Neural progenitor cell (in vitro differentiated cells): ENCODE measurements around the gene CREM. TPM values are rescaled to one million over a fixed set of nuclear protein-coding genes. Genes with fewer than 3 reads are reported as not detected.

Experiments
- DNase-seq: peaks from one replicate; pipeline ENCODE4 v3.0.0-alpha.2; 2016; ENCODE audit warnings: low spot score
- H2AFZ ChIP-seq: fragments of 200-600 bp; sonication (generic); replicated peaks from 2 replicates; pipeline ENCODE4 v1.6.1; 2016; ENCODE audit warnings: antibody characterized with exemption
- H3F3A ChIP-seq: fragments of 200-600 bp; sonication (generic); 2 replicates; pipeline ENCODE4 v1.6.1; 2016; ENCODE audit warnings: antibody characterized with exemption, low read depth
- H3K27ac ChIP-seq: fragments of 200-600 bp; sonication (generic); 2 replicates; pipeline ENCODE4 v1.5.1; 2016; ENCODE audit warnings: mild to moderate bottlenecking
- H3K27me3 ChIP-seq: fragments of 200-600 bp; sonication (generic); 2 replicates; pipeline ENCODE4 v1.6.1; 2016; ENCODE audit warnings: mild to moderate bottlenecking, moderate library complexity
- H3K36me3 ChIP-seq: fragments of 200-600 bp; sonication (generic); 2 replicates; pipeline ENCODE4 v1.5.1; 2016
- H3K4me1 ChIP-seq: fragments of 200-600 bp; sonication (generic); 2 replicates; pipeline ENCODE4 v1.6.1; 2016; ENCODE audit warnings: mixed run types
- H3K4me2 ChIP-seq: fragments of 200-600 bp; sonication (generic); 2 replicates; pipeline ENCODE4 v1.6.1; 2016
- H3K4me3 ChIP-seq: fragments of 200-600 bp; sonication (generic); 2 replicates; pipeline ENCODE4 v1.5.1; 2016
- H3K79me2 ChIP-seq: fragments of 200-600 bp; sonication (generic); 2 replicates; pipeline ENCODE4 v1.6.1; 2016; ENCODE audit warnings: low read depth
- H3K9ac ChIP-seq: fragments of 200-600 bp; sonication (generic); 2 replicates; pipeline ENCODE4 v1.6.1; 2016
- H3K9me3 ChIP-seq: fragments of 200-600 bp; sonication (generic); 2 replicates; pipeline ENCODE4 v1.5.1; 2016; ENCODE audit warnings: low read depth
- H4K20me1 ChIP-seq: fragments of 200-600 bp; sonication (generic); 2 replicates; pipeline ENCODE4 v1.6.1; 2016; ENCODE audit warnings: low read depth
- H3K27ac Mint-ChIP-seq: 3 replicates; pipeline ENCODE4 v1.8.0; 2021; ENCODE audit warnings: mixed read lengths
- H3K27me3 Mint-ChIP-seq: 2 replicates; pipeline ENCODE4 v1.8.0; 2022; ENCODE audit warnings: low read depth, mild to moderate bottlenecking, inconsistent platforms, moderate library complexity, mixed read lengths; ENCODE audit not compliant: insufficient read depth
- H3K36me3 Mint-ChIP-seq: 3 replicates; pipeline ENCODE4 v1.8.0; 2021; ENCODE audit warnings: mixed read lengths
- H3K4me1 Mint-ChIP-seq: 3 replicates; pipeline ENCODE4 v1.8.0; 2021; ENCODE audit warnings: mixed read lengths
- H3K4me3 Mint-ChIP-seq: 3 replicates; pipeline ENCODE4 v1.8.0; 2021; ENCODE audit warnings: mild to moderate bottlenecking, moderate library complexity, mixed read lengths
- H3K9me3 Mint-ChIP-seq: 3 replicates; pipeline ENCODE4 v1.8.0; 2020; ENCODE audit warnings: mixed read lengths
- EZH2 ChIP-seq: fragments of 200-600 bp; sonication (generic); IDR thresholded peaks from 2 replicates; pipeline ENCODE4 v1.6.1; 2017; ENCODE audit warnings: antibody characterized with exemption, mild to moderate bottlenecking, moderate library complexity
- EZH2phosphoT487 ChIP-seq: fragments of 200-600 bp; sonication (generic); IDR thresholded peaks from 2 replicates; pipeline ENCODE4 v1.6.1; 2017; ENCODE audit warnings: antibody characterized with exemption
- total RNA-seq: library from RNA; depleted of rRNA; stranded (reverse); fragments of >200 nt; gene quantifications from 2 replicates; pipeline ENCODE4 v1.2.3, GENCODE V29; 2015; ENCODE audit warnings: low replicate concordance
- TF ChIP-seq, protein P1 (sequence below): fragments of 200-600 bp; sonication (generic); IDR thresholded peaks from 2 replicates; pipeline ENCODE4 v1.5.1; 2017; ENCODE audit warnings: antibody characterized with exemption, mild to moderate bottlenecking

CREM gene
- total RNA-seq, 1 donor from 2014 or later = 74.2 TPM

DNA sequence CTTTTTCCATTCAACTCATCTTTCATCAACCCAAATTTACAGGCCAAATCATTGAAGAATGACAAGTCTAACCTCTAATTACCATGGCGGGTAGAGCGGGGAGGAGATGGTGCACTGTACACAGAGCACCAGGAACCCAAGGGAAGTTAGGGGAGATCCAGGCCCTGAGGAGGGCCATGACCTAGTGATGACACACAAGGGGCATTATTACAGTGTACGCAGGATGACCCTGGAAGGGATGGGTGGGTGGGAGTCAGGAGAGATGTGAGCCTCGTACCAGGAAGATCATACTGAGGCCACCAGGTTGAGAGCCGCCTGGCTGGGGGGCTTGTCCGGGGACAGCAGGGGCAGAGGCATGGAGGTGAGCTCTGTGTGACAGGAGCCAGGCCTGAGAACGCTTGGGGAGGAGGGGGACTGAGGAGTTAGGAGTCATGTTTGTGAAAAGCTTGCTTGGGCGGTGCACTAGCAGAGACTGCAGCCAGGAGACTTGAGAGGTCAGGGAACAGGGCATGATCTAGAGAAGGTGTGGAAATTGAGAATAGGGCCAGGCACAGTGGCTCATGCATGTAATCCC lies 120.2 kb downstream of the CREM start:
- no peaks in the 10 kb centered on the region for H3K36me3 ChIP-seq
- H3K79me2 ChIP-seq = no peaks in the 10 kb centered on the region
- H3K9me3 Mint-ChIP-seq = no peaks in the 10 kb centered on the region
- TF ChIP-seq EZH2phosphoT487 (no peak), EZH2 (no peak)
- TF ChIP-seq, protein P1, sequence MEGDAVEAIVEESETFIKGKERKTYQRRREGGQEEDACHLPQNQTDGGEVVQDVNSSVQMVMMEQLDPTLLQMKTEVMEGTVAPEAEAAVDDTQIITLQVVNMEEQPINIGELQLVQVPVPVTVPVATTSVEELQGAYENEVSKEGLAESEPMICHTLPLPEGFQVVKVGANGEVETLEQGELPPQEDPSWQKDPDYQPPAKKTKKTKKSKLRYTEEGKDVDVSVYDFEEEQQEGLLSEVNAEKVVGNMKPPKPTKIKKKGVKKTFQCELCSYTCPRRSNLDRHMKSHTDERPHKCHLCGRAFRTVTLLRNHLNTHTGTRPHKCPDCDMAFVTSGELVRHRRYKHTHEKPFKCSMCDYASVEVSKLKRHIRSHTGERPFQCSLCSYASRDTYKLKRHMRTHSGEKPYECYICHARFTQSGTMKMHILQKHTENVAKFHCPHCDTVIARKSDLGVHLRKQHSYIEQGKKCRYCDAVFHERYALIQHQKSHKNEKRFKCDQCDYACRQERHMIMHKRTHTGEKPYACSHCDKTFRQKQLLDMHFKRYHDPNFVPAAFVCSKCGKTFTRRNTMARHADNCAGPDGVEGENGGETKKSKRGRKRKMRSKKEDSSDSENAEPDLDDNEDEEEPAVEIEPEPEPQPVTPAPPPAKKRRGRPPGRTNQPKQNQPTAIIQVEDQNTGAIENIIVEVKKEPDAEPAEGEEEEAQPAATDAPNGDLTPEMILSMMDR = no peak
- H3K4me1 ChIP-seq = no peaks in the 10 kb centered on the region
- H3K27me3 ChIP-seq = no peaks in the 10 kb centered on the region
- H2AFZ ChIP-seq = no peak overlapping the region
- H4K20me1 ChIP-seq = no peaks in the 10 kb centered on the region
- H3F3A ChIP-seq = no peaks in the 10 kb centered on the region
- no peaks in the 10 kb centered on the region for H3K9me3 ChIP-seq
- peaks cover 2% of the 10 kb centered on the region for H3K27me3 Mint-ChIP-seq
- H3K27ac ChIP-seq = no peak overlapping the region
- no peak overlapping the region for H3K4me2 ChIP-seq
- H3K36me3 Mint-ChIP-seq = no peaks in the 10 kb centered on the region
- no peak overlapping the region for H3K4me3 Mint-ChIP-seq
- H3K4me1 Mint-ChIP-seq = no peaks in the 10 kb centered on the region
- no peak overlapping the region for H3K4me3 ChIP-seq
- H3K27ac Mint-ChIP-seq = no peak overlapping the region
- DNase-seq = no peak
- no peak overlapping the region for H3K9ac ChIP-seq

DNA sequence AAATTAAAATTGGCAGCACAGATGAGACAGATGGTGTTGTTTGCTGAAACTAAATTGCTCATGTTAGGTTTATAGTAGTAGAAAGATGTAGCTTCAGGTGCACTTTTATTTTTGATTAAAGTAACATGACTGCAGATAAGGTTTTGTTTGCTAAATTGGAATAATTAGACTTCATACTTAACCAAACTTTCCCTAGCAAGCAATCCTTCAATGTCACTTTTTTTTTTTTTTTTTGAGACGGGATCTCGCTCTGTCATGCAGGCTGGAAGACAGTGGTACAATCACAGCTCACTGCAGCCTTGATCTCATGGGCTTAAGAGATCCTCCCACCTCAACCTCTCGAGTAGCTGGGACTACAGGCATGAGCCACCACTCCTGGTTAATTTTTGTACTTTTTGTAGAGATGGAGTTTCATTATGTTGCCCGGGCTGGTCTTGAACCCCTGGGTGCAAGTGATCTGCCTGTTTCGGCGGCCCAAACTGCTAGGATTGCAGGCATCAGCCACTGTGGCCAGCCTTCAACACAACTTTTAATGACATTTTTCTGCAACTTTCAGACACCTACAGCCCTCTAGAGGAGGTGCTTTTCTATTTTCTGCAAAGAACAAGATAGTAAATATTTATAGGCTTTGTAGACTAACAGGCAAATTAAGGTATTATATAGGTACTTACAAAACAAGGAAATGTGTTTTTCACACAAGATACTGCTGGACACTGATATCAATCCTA lies 124.9 kb downstream of the CREM start:
- H3K36me3 Mint-ChIP-seq = no peaks in the 10 kb centered on the region
- H3K9me3 Mint-ChIP-seq = peaks cover 4% of the 10 kb centered on the region
- H3K4me1 Mint-ChIP-seq = no peaks in the 10 kb centered on the region
- Histone ChIP-seq H3K4me3 (no peak overlapping the region), H3K9me3 (no peaks in the 10 kb centered on the region), H3K4me2 (no peak overlapping the region), H3K27ac (no peak overlapping the region), H2AFZ (no peak overlapping the region), H3K9ac (no peak overlapping the region), H3K27me3 (no peaks in the 10 kb centered on the region), H3F3A (no peaks in the 10 kb centered on the region), H3K4me1 (no peaks in the 10 kb centered on the region), H3K36me3 (no peaks in the 10 kb centered on the region), H4K20me1 (no peaks in the 10 kb centered on the region), H3K79me2 (no peaks in the 10 kb centered on the region)
- TF ChIP-seq, protein P1 = no peak
- no peak for TF ChIP-seq EZH2
- no peak for TF ChIP-seq EZH2phosphoT487
- no peak overlapping the region for H3K27ac Mint-ChIP-seq
- H3K4me3 Mint-ChIP-seq = no peak overlapping the region
- peaks cover 2% of the 10 kb centered on the region for H3K27me3 Mint-ChIP-seq
- no peak for DNase-seq

DNA sequence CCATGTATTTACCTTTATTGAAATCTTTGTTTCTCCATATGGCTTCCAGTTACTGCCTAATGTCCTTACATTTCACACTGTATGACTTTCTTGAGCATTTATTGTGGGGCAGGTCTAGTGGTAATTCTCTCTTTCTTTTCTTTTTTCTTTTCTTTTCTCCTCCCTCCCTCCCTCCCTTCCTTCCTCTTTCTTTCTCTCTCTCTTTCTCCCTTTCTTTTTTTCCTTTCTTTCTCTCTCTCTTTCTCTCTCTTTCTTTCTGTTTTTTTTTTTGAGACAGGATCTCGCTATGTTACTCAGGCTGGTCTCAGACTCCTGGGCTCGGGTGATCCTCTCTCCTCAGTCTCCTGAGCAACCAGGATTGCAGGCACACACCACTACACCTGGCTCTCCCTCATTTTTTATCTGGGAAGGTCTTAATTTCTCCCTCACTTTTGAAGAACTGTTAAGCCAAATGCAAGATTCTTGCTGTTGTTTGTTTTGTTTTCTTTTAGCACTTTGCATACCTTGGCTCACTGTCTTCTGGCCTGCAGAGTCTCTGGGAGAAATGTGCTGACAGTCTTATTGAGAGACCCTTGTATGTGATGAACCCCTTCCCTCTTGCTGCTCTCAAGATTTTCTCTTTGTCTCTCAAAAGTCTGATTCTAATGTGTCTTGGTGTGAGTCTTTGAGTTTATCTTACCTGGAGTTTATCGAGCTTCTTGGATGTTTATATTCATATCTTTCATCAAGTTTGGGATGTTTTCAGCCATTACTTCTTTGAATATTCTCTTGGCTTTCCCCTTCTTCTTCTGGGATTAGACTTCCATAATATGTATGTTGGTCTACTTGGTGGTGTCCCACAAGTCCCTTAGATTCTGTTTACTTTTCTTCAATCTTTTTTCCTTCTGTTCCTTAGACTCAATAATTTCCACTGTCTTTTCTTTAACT lies 130.7 kb downstream of the CREM start:
- no peaks in the 10 kb centered on the region for H3K27me3 ChIP-seq
- H3K79me2 ChIP-seq = no peaks in the 10 kb centered on the region
- no peaks in the 10 kb centered on the region for H3F3A ChIP-seq
- H2AFZ ChIP-seq = no peak overlapping the region
- Mint-ChIP-seq H3K27me3 (peaks cover 4% of the 10 kb centered on the region), H3K27ac (no peak overlapping the region), H3K9me3 (peaks cover 26% of the 10 kb centered on the region), H3K4me1 (no peaks in the 10 kb centered on the region), H3K36me3 (no peaks in the 10 kb centered on the region), H3K4me3 (no peak overlapping the region)
- H3K4me2 ChIP-seq = no peak overlapping the region
- no peak overlapping the region for H3K4me3 ChIP-seq
- no peaks in the 10 kb centered on the region for H3K4me1 ChIP-seq
- no peak for DNase-seq
- no peaks in the 10 kb centered on the region for H4K20me1 ChIP-seq
- H3K9me3 ChIP-seq = no peaks in the 10 kb centered on the region
- H3K36me3 ChIP-seq = no peaks in the 10 kb centered on the region
- H3K9ac ChIP-seq = no peak overlapping the region
- TF ChIP-seq EZH2phosphoT487 = no peak
- no peak for TF ChIP-seq EZH2
- TF ChIP-seq, protein P1 = no peak
- H3K27ac ChIP-seq = no peak overlapping the region
